SIG-M5 treated with dmso at 0.1 percent for 504 hours (cell line): ENCODE results near the gene CCN5.

Experiments used
- DNase-seq: peaks from one replicate; lab custom pipeline; 2025; ENCODE audit not compliant: unreplicated experiment; lab: John Stamatoyannopoulos, UW

CCN5 gene

GRCh38 chr20:44715499-44716308 is 535 bp downstream of the CCN5 start:
- no peak for DNase-seq

- no peak for DNase-seq
These were observed 1.3 kb downstream of the CCN5 start for GRCh38 chr20:44716309-44717106.

DNA sequence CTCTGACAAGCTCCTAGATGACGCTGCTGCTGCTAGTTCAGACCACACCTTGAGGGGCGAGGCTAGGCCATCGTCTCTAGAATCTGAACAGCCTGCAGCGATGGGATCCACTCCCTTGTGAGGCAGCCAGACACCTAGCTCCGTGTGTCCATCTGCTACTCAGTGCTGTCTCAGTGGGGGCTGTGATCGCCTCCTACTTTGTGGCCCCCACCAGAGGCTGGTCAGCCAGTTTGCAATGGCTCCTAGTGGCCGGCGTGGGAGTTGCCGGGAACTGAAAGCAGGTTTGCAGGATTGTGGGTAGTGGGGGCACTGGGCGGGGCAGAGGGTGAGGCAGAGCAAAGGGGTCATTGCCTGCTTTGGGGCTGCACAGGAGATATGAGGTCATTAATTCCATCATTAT is 2.8 kb downstream of the CCN5 start:
- DNase-seq, result no peak

DNA sequence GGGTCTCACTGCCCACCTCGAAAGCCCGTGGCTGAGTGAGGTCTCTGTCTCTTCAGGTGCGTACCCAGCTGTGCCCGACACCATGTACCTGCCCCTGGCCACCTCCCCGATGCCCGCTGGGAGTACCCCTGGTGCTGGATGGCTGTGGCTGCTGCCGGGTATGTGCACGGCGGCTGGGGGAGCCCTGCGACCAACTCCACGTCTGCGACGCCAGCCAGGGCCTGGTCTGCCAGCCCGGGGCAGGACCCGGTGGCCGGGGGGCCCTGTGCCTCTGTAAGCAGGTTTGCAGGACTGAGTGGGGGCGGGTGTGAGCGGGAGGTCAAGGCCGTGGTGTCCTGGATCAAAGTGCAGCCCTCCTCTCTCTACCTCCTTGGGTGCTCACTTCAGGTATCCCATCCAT is 4.7 kb downstream of the CCN5 start:
- no peak for DNase-seq

DNA sequence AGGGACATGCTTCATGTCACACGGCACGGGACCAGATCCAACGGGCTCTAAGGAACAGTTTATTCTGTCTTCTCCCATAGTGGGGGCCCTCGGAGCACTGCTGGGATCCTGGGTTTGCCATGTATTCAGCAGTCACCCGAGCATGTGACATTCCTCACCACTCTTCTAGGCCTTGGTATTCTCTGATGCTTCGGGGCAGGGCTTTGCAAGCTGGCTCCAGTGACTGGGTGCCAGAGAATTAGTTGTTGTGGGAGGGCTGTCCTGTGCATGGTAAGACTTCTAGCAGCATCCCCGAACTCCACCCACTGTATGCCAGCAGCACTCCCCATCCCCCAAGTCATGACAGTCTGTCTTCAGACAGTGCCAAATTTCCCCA is 5.4 kb downstream of the CCN5 start:
- DNase-seq, result no peak

DNA sequence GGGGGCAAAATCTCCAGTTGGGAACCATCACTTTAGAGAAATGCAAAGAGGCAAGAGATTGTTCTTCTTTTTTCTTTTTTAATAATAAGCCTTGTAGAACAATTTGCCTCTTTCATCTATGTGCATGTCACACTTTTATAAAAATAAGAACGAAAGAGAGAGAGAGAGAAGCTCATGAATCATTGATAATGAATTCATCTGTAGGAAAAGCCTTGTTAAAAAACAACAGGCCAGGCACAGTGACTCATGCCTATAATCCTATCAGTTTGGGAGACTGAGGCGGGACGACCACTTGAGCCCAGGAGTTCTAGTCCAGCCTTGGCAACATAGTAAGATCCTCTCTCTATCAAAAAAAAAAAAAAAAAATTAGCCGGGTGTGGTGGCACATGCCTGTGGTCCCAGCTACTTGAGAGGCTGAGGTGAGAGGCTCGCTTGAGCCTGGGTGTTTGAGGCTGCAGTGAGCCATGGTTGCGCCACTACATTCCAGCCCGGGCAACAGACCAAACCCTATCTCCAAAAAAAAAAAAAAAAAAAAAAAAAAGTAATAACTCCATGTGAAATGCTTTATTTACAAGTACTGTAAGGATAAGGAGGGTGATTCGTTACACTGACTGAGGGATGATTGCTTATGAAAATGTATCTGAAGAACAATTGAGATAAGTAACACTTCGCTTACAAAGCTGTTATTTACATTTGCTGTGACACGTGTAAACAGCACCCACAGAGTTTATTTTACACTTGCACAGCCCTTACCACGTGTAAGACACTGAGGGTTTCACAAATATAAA is 6.0 kb downstream of the CCN5 start:
- DNase-seq, result no peak

DNA sequence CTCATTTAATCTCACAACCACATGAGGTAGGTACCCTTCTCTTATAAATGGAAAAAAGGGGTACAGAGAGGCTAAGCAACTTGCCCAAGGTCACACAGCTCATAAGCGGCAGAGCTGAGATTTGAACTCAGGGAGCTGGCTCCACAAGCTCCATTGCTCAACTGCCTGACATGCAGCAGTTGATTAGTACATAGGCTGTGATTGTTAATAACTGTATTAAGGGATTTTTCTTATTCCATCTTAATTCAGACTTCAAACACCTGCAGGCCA is 6.6 kb downstream of the CCN5 start:
- no peak for DNase-seq

DNA sequence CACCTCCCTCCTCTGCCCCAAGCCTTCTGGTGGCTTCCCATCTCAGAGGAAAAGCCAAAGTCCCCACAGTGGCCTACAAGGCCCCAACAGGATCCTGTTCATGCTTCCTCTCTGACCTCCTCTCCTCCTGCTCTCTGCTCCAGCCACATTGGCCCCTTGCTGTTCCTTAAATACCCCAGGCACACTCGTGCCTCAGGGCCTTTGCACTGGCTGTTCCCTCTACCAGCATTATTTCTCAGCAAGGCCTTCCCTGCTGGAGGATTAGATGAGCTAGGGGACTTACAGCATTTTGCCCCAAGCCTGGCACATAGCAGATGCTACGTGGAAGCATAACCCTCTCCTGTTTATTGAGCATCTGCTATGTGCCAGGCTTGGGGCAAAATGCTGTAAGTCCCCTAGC is 7.8 kb downstream of the CCN5 start:
- no peak for DNase-seq

- DNase-seq, result no peak
These were observed 8.2 kb downstream of the CCN5 start for GRCh38 chr20:44723391-44723790.

DNA sequence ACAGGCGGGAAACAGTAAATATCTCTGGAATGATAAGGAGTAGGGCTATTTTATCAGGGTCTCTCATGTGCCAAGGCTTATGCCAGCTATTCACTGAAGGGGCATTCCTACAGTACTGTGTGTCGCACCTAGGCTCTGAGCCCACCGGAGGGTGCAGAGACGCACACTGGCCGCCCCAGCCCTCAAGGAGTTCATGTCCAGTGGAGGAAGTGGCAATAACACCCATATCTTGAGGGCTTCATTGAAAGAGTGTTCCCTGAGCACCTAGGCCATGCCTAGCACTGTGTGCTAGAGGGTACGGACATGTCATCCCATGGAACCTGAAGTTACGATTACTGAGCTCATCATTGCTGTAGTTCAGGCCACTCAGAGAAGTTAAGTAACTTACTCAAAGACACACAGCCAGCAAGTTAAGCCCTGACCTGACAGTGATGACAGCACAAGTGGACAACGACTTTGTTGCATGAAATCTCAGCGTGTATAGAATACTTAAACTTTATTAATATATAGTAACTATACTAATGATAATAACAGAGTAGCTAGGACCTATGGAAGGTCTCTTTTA is 8.7 kb downstream of the CCN5 start:
- no peak for DNase-seq

DNA sequence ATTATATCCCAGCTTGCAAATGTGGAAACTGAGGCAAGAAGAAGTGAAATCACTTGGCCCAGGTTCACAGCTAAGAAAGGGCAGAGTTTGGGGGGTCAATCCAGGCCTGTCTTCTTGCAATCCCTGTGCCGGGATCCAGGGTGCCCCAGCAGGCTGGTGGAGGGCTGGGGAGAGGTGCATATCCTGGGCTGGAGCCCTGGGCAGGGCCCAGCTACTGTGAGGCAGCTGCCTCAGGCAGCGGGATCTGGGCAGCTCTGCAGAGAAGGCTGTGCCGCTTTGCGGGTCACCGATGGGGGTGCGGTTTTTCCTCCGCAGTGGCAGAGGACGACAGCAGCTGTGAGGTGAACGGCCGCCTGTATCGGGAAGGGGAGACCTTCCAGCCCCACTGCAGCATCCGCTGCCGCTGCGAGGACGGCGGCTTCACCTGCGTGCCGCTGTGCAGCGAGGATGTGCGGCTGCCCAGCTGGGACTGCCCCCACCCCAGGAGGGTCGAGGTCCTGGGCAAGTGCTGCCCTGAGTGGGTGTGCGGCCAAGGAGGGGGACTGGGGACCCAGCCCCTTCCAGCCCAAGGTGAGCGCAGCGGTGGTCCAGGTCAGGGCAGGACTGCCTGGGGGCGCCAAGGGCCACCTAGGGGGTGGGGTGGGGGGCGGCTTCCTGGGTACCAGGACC is 9.4 kb downstream of the CCN5 start:
- DNase-seq, result no peak

GRCh38 chr20:44725837-44726236 is 10.7 kb downstream of the CCN5 start:
- DNase-seq, result no peak

- no peak for DNase-seq
These were observed 11.9 kb downstream of the CCN5 start for GRCh38 chr20:44727039-44727438.

GRCh38 chr20:44727651-44728050 is 12.5 kb downstream of the CCN5 start:
- DNase-seq, result no peak

GRCh38 chr20:44728801-44729443 is 13.8 kb downstream of the CCN5 start:
- peak; percentile 68 for DNase-seq

DNA sequence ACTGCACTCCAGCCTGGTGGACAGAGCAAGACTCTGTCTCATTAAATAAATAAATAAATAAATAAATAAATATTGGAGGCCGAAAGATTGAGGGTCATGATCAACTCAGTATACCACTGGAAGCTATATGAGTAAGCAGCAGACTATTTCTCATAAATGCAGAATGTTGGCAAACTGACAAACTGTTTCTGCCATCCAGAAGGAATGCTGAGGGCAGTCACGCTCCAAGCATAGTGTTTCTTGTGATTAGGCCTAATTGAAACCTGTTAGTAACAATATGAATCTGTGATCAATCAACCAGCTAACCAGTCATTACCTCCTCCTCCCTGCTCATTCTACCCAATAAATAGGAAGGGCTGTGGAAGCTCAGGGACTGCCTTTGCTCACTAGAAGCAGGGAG is 15.3 kb downstream of the CCN5 start:
- no peak for DNase-seq

DNA sequence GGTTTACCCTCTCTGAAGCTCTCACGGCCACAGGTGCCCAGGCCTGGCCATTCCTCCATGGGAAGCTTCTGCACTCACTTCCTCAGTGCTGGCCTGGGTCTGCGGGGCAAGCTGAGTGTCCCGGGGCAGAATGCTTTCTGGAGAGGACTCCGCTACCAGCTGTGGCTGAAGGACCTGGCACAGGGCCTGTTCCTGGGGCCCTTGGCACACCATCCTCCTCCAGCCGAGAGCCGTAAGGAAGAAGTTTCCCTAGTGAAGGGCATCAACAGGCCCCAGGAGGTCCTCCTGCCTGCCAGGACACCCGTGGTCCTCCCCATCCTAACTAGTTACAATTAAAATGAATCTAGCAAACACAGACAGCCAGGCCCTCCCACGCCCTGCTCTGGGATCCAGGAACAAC is 16.5 kb downstream of the CCN5 start:
- no peak for DNase-seq

DNA sequence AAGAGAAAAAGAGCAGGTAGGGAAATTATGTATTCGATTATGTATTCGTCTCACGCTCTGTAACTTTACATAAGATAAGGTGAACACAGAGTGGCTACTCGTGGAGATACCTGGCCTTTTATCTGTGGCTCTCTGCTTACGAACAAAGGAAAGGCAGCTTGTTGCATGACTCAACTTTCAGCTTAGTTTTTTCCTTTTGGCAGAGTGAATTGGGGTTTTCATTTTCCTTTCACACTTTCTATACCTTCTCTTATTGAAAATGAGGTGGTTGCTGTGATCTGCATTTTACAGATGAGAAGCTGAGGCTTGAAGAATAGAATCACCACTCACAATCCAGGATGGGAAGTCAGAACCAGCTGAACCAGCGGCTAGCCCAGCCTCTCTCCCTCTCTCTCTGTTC is 17.2 kb downstream of the CCN5 start:
- no peak for DNase-seq

DNA sequence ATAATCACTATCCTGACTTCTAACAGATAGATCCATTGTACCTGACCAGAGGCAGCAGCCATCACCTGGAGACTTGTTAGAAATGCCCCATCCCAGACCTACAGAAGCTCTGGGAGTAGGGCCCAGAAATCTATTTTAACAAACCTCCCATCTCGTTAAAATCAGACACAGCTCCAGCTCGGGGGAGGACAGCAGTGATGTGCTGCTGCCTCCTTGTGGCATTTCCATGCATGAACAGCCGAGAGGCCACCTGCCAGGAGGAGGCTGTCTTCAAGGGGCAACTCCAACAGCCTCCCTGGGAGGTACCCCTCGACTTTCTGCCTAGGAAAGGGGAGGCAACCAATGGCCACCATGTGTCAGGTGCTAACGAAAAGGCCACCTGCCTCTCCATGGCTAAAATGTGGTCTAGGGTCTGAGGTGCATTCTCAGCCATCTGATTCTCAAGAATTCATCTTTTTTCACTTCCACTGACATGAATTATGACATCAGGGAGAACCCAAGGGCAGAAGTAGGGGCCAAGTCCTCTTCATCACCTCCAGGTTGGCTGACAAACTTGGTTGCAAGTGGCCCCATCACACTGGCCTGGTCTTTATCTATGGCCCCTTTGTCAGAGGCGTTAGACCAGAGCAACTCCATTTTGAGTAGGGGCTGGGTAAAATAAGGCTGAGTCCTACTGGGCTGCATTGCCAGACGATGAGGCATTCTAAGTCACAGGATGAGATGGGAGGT is 18.3 kb downstream of the CCN5 start:
- peak; percentile 31 for DNase-seq

DNA sequence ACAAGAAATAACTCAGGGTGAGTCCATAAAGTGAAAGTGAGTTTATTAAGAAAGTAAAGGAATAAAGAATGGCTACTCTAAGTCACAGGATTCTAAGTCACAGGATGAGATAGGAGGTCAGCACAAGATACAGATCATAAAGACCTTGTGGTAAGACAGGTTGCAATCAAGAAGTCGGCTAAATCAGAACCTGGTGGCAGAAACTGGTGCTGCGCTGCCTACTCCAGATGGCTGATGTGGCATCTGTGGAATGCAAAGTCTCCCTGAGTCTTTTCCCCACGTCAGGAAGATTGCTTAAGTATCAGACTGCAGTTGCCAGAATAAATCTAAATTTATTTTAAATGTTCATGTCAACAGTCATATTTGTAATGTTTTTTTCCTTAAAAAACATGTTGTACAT is 19.8 kb downstream of the CCN5 start:
- DNase-seq, result no peak
